GM23338 (cell line): ENCODE data around the gene PTOV1. TPM values are rescaled to one million over a fixed set of nuclear protein-coding genes. Genes with fewer than 3 reads are reported as not detected.
A peak's percentile ranks its signal among the peaks of the same experiment; 100 is the strongest.

Experiments used
- ATAC-seq: fragments of 200-7000 bp; cut with Tn5 transposase; 3 replicates; pipeline ENCODE4 v1.9.1; 2020
- DNase-seq: peaks from one replicate; pipeline ENCODE4 v3.0.0-alpha.2; 2015; ENCODE audit warnings: low spot score
- H2AFZ ChIP-seq: fragments of 200-600 bp; sonication (generic); 2 replicates; pipeline ENCODE4 v1.8.0; 2016; ENCODE audit warnings: antibody characterized with exemption, mild to moderate bottlenecking, moderate library complexity
- H3F3A ChIP-seq: fragments of 200-600 bp; sonication (generic); replicated peaks from 2 replicates; pipeline ENCODE4 v1.8.0; 2017; ENCODE audit warnings: antibody characterized with exemption, mixed run types, low read depth
- H3K27ac ChIP-seq: fragments of 200-600 bp; sonication (generic); 2 replicates; pipeline ENCODE4 v1.6.1; 2016; ENCODE audit warnings: low read depth
- H3K27me3 ChIP-seq: fragments of 200-600 bp; sonication (generic); 2 replicates; pipeline ENCODE4 v1.8.0; 2016; ENCODE audit warnings: mild to moderate bottlenecking, mixed run types, moderate library complexity; ENCODE audit not compliant: insufficient read depth
- H3K36me3 ChIP-seq: fragments of 200-600 bp; sonication (generic); 2 replicates; pipeline ENCODE4 v1.8.0; 2016; ENCODE audit warnings: mild to moderate bottlenecking; ENCODE audit not compliant: insufficient read depth
- H3K4me1 ChIP-seq: fragments of 200-600 bp; sonication (generic); 2 replicates; pipeline ENCODE4 v1.8.0; 2016; ENCODE audit warnings: mild to moderate bottlenecking, moderate library complexity; ENCODE audit not compliant: insufficient read depth
- H3K4me2 ChIP-seq: fragments of 200-600 bp; sonication (generic); 2 replicates; pipeline ENCODE4 v1.7.1; 2017; ENCODE audit warnings: mixed run types
- H3K4me3 ChIP-seq: fragments of 200-600 bp; sonication (generic); 2 replicates; pipeline ENCODE4 v1.6.1; 2016; ENCODE audit warnings: mixed run types
- H3K79me2 ChIP-seq: fragments of 200-600 bp; sonication (generic); replicated peaks from 2 replicates; pipeline ENCODE4 v1.8.0; 2017; ENCODE audit warnings: mild to moderate bottlenecking; ENCODE audit not compliant: insufficient read depth
- H3K9me2 ChIP-seq: fragments of 200-600 bp; sonication (generic); 2 replicates; pipeline ENCODE4 v1.8.0; 2017; ENCODE audit not compliant: insufficient read depth
- H4K20me1 ChIP-seq: fragments of 200-600 bp; sonication (generic); replicated peaks from 2 replicates; pipeline ENCODE4 v1.8.0; 2017; ENCODE audit warnings: mild to moderate bottlenecking; ENCODE audit not compliant: insufficient read depth
- H3K27ac Mint-ChIP-seq: 2 replicates; pipeline ENCODE4 v1.8.0; 2020; ENCODE audit warnings: inconsistent platforms, mild to moderate bottlenecking, moderate library complexity, mixed read lengths
- H3K27me3 Mint-ChIP-seq: 3 replicates; pipeline ENCODE4 v1.8.0; 2022; ENCODE audit warnings: low read depth, mild to moderate bottlenecking, moderate library complexity, mixed read lengths, inconsistent platforms; ENCODE audit not compliant: insufficient read depth, poor library complexity
- H3K36me3 Mint-ChIP-seq: 3 replicates; pipeline ENCODE4 v1.8.0; 2021; ENCODE audit warnings: low read depth, mild to moderate bottlenecking, inconsistent platforms, moderate library complexity, mixed read lengths
- H3K4me1 Mint-ChIP-seq: 3 replicates; pipeline ENCODE4 v1.8.0; 2020; ENCODE audit warnings: mild to moderate bottlenecking, inconsistent platforms, mixed read lengths
- H3K4me3 Mint-ChIP-seq: 3 replicates; pipeline ENCODE4 v1.8.0; 2021; ENCODE audit warnings: moderate library complexity, mild to moderate bottlenecking, inconsistent platforms, mixed read lengths
- H3K9me3 Mint-ChIP-seq: 3 replicates; pipeline ENCODE4 v1.8.0; 2020; ENCODE audit warnings: moderate library complexity, mild to moderate bottlenecking, inconsistent platforms, mixed read lengths
- ETS1 ChIP-seq: IDR thresholded peaks from 2 replicates; pipeline ENCODE4 v1.6.1; 2016; ENCODE audit warnings: antibody characterized with exemption
- EZH2 ChIP-seq: fragments of 200-600 bp; sonication (generic); IDR thresholded peaks from one replicate; pipeline ENCODE4 v1.8.0; 2017; ENCODE audit warnings: antibody characterized with exemption, mild to moderate bottlenecking, low read depth; ENCODE audit not compliant: unreplicated experiment
- JUNB ChIP-seq: IDR thresholded peaks from one replicate; pipeline ENCODE4 v1.6.1; 2016; ENCODE audit warnings: antibody characterized with exemption; ENCODE audit not compliant: unreplicated experiment
- NANOG ChIP-seq: IDR thresholded peaks from 2 replicates; pipeline ENCODE4 v1.6.1; 2016; ENCODE audit warnings: antibody characterized with exemption, borderline replicate concordance
- POLR2AphosphoS5 ChIP-seq: IDR thresholded peaks from 2 replicates; pipeline ENCODE4 v1.6.1; 2016; ENCODE audit warnings: antibody characterized with exemption, low read depth
- ZNF462 ChIP-seq: fragments of 250-450 bp; sonication (Bioruptor Pico); IDR thresholded peaks from 2 replicates; pipeline ENCODE4 v1.5.0; 2020; ENCODE audit warnings: mild to moderate bottlenecking, moderate library complexity
- polyA plus RNA-seq: library from polyadenylated mRNA; unstranded; fragments of >200 nt; fragmentation: Nextera tagmentation; extraction: Ambion mirVana; gene quantifications from 2 replicates; pipeline ENCODE4 v1.2.1, GENCODE V29; 2016
- total RNA-seq: library from RNA; depleted of rRNA; stranded (reverse); fragments of >200 nt; shearing (Covaris generic); gene quantifications from 2 replicates; pipeline ENCODE4 v1.2.3, GENCODE V29; 2014

The PTOV1 gene
- total and polyA plus RNA-seq, 2 experiments from 2014 or later = 188 to 209 TPM

- TF ChIP-seq JUNB (no peak), ZNF462 (CRISPR knock-in tag) (no peak), NANOG (no peak), POLR2AphosphoS5 (no peak), EZH2 (no peak)
These were observed 48.0 kb upstream of the PTOV1 start (continued) for GRCh38 chr19:49802836-49803528.

GRCh38 chr19:49803529-49803856, 47.5 kb upstream of the PTOV1 start:
- Histone ChIP-seq H2AFZ (no peak overlapping the region), H3K79me2 (no peaks in the 10 kb centered on the region), H3K4me1 (peaks cover 21% of the 10 kb centered on the region; the same call in 1 of the 2 replicates), H4K20me1 (no peaks in the 10 kb centered on the region; the same call in 1 of the 2 replicates), H3K4me3 (no peak overlapping the region), H3K27ac (peak overlapping the region; percentile 69; the same call in 1 of the 2 replicates), H3F3A (peaks cover 31% of the 10 kb centered on the region), H3K4me2 (no peak overlapping the region), H3K27me3 (no peaks in the 10 kb centered on the region), H3K9me2 (no peaks in the 10 kb centered on the region), H3K36me3 (no peaks in the 10 kb centered on the region)
- peaks cover 29% of the 10 kb centered on the region for H3K4me1 Mint-ChIP-seq
- no peaks in the 10 kb centered on the region for H3K9me3 Mint-ChIP-seq
- H3K36me3 Mint-ChIP-seq = peaks cover 57% of the 10 kb centered on the region
- no peak for DNase-seq
- peak overlapping the region; percentile 66; the same call in 2 of the 3 replicates for H3K4me3 Mint-ChIP-seq
- ATAC-seq = no peak
- peak overlapping the region; percentile 90 for H3K27ac Mint-ChIP-seq
- H3K27me3 Mint-ChIP-seq = peaks cover 13% of the 10 kb centered on the region
- TF ChIP-seq ETS1 (no peak), JUNB (no peak), POLR2AphosphoS5 (no peak), ZNF462 (CRISPR knock-in tag) (no peak)
